ENCODE measurements around the gene NDUFB11.

Gene NDUFB11

DNA sequence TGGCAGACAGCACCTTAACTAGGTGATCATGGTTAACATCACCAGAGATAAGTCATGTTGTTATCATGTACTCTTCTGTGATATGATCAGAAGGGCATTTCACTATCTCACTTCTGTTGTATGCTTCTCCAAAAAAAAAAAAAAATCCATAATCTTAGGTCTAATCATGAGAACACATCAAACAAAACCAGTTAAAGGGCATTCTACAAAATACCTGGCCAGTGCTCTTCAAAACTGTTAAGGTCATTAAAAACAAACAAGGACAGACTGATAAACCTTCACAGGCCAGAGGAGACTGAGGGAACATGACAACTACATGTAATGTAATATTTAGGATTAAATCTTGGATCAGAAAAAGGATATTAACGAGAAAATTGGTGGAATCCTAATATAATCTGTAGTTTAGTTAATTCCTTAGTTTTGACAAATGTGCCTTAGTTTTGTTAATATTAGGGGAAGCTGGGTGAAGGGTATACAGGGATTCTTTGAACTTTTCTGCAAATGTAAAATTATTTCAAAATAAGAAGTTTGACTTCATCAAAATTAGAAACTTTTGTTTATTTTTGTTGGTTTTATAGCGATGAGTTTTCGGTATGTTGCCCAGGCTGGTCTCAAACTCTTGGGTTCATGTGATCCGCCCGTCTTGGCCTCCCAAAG is 18.6 kb upstream of the NDUFB11 start:
- no peaks in the 10 kb centered on the region for H3K27me3 ChIP-seq (ENCODE audit: insufficient read depth, low read length, poor library complexity, severe bottlenecking)
- peaks cover 57% of the 10 kb centered on the region for H3K79me2 ChIP-seq (ENCODE audit: insufficient read depth, low read length)
- no peaks in the 10 kb centered on the region for H3K9me3 ChIP-seq (ENCODE audit: insufficient read depth, low read depth, low read length)
- no peak overlapping the region for H3K9ac ChIP-seq (ENCODE audit: low read depth, low read length, poor library complexity, severe bottlenecking)
- no peaks in the 10 kb centered on the region for H3K9me2 ChIP-seq (replicated peaks; ENCODE audit: low read depth, low read length)
- H3K36me3 ChIP-seq (ENCODE audit: insufficient read depth, low read length) = no peaks in the 10 kb centered on the region
- peaks cover 5% of the 10 kb centered on the region for H4K20me1 ChIP-seq (ENCODE audit: insufficient read depth, low read length, poor library complexity, severe bottlenecking)
- H3K4me3 ChIP-seq (ENCODE audit: low read length, poor library complexity, severe bottlenecking) = no peak overlapping the region
- no peak overlapping the region for H2AFZ ChIP-seq (ENCODE audit: low read length)
- H3K4me1 ChIP-seq (ENCODE audit: insufficient read depth, low read length, poor library complexity, severe bottlenecking) = no peaks in the 10 kb centered on the region
- H3F3A ChIP-seq (ENCODE audit: low read depth) = no peaks in the 10 kb centered on the region
- no peak for TF ChIP-seq EZH2phosphoT487 (IDR thresholded peaks at IDR 0.05; ENCODE audit: borderline replicate concordance)
- TF ChIP-seq, protein P1, sequence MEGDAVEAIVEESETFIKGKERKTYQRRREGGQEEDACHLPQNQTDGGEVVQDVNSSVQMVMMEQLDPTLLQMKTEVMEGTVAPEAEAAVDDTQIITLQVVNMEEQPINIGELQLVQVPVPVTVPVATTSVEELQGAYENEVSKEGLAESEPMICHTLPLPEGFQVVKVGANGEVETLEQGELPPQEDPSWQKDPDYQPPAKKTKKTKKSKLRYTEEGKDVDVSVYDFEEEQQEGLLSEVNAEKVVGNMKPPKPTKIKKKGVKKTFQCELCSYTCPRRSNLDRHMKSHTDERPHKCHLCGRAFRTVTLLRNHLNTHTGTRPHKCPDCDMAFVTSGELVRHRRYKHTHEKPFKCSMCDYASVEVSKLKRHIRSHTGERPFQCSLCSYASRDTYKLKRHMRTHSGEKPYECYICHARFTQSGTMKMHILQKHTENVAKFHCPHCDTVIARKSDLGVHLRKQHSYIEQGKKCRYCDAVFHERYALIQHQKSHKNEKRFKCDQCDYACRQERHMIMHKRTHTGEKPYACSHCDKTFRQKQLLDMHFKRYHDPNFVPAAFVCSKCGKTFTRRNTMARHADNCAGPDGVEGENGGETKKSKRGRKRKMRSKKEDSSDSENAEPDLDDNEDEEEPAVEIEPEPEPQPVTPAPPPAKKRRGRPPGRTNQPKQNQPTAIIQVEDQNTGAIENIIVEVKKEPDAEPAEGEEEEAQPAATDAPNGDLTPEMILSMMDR (conservative IDR thresholded peaks at IDR 0.05; ENCODE audit: low read length) = no peak
- H3K4me2 ChIP-seq (ENCODE audit: low read depth, low read length, poor library complexity, severe bottlenecking) = no peak overlapping the region

DNA sequence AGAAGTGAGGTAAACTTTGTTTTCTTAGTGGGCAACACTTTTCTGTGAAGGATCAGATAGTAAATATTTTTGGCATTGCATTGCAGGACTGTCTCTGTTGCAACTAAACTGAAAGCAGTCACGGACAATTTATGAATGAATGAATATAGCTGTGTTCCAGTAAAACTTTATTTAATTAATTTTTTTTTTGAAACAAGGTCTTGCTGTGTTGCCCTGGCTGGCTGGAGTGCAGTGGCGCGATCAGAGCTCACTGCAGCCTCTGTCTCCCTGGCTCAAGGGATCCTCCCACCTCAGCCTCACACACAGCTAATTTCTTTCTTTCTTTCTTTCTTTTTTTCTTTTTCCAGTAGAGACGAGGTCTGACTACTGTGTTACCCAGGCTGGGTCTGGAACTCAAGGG is 16.3 kb upstream of the NDUFB11 start:
- no peak overlapping the region for H3K9ac ChIP-seq (ENCODE audit: low read depth, low read length, poor library complexity, severe bottlenecking)

DNA sequence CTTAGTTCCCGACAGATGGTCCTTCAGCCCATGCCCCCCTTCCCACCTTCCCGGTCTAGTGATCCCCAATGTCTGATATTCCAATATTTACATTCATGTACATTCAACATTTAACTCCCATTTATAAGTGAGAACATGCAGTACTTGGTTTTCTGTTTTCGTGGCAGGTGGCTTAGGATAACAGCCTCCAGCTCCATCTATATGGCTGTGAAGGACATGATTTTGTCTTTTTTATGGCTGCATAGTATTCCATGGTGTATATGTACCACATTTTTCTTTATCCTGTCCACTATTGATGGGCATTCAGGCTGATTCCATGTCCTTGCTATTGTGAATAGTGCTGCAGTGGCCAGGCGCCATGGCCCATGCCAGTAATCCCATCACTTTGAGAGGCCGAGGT is 14.3 kb upstream of the NDUFB11 start:
- H3K27me3 ChIP-seq (ENCODE audit: insufficient read depth, low read length, poor library complexity, severe bottlenecking) = no peaks in the 10 kb centered on the region
- H3F3A ChIP-seq (ENCODE audit: low read depth) = no peaks in the 10 kb centered on the region
- TF ChIP-seq EZH2phosphoT487 (IDR thresholded peaks at IDR 0.05; ENCODE audit: borderline replicate concordance) = no peak
- TF ChIP-seq, protein P1 (conservative IDR thresholded peaks at IDR 0.05; ENCODE audit: low read length) = no peak
- H3K79me2 ChIP-seq (ENCODE audit: insufficient read depth, low read length) = peaks cover 76% of the 10 kb centered on the region
- no peaks in the 10 kb centered on the region for H3K9me3 ChIP-seq (ENCODE audit: insufficient read depth, low read depth, low read length)
- H3K9me2 ChIP-seq (replicated peaks; ENCODE audit: low read depth, low read length) = no peaks in the 10 kb centered on the region
- H3K9ac ChIP-seq (ENCODE audit: low read depth, low read length, poor library complexity, severe bottlenecking) = no peak overlapping the region
- H4K20me1 ChIP-seq (ENCODE audit: insufficient read depth, low read length, poor library complexity, severe bottlenecking) = peaks cover 9% of the 10 kb centered on the region
- no peak overlapping the region for H3K4me2 ChIP-seq (ENCODE audit: low read depth, low read length, poor library complexity, severe bottlenecking)
- H2AFZ ChIP-seq (ENCODE audit: low read length) = no peak overlapping the region
- peaks cover 14% of the 10 kb centered on the region; the same call in 1 of the 2 replicates for H3K36me3 ChIP-seq (ENCODE audit: insufficient read depth, low read length)
- H3K4me3 ChIP-seq (ENCODE audit: low read length, poor library complexity, severe bottlenecking) = no peak overlapping the region
- H3K4me1 ChIP-seq (ENCODE audit: insufficient read depth, low read length, poor library complexity, severe bottlenecking) = no peaks in the 10 kb centered on the region

More for the DNA sequence above, 16.3 kb upstream of the NDUFB11 start:
- no peaks in the 10 kb centered on the region for H3F3A ChIP-seq (ENCODE audit: low read depth)
- H3K79me2 ChIP-seq (ENCODE audit: insufficient read depth, low read length) = peaks cover 72% of the 10 kb centered on the region
- no peak overlapping the region for H2AFZ ChIP-seq (ENCODE audit: low read length)
- H4K20me1 ChIP-seq (ENCODE audit: insufficient read depth, low read length, poor library complexity, severe bottlenecking) = peaks cover 8% of the 10 kb centered on the region
- no peaks in the 10 kb centered on the region for H3K9me2 ChIP-seq (replicated peaks; ENCODE audit: low read depth, low read length)
- no peaks in the 10 kb centered on the region for H3K4me1 ChIP-seq (ENCODE audit: insufficient read depth, low read length, poor library complexity, severe bottlenecking)
- TF ChIP-seq, protein P1 (conservative IDR thresholded peaks at IDR 0.05; ENCODE audit: low read length) = no peak
- TF ChIP-seq EZH2phosphoT487 (IDR thresholded peaks at IDR 0.05; ENCODE audit: borderline replicate concordance) = no peak
- no peaks in the 10 kb centered on the region for H3K9me3 ChIP-seq (ENCODE audit: insufficient read depth, low read depth, low read length)
- H3K4me3 ChIP-seq (ENCODE audit: low read length, poor library complexity, severe bottlenecking) = no peak overlapping the region
- H3K36me3 ChIP-seq (ENCODE audit: insufficient read depth, low read length) = peaks cover 7% of the 10 kb centered on the region; the same call in 1 of the 2 replicates
- H3K4me2 ChIP-seq (ENCODE audit: low read depth, low read length, poor library complexity, severe bottlenecking) = no peak overlapping the region
- H3K27me3 ChIP-seq (ENCODE audit: insufficient read depth, low read length, poor library complexity, severe bottlenecking) = no peaks in the 10 kb centered on the region
